HEK293 (cell line): Measurements from ENCODE around the gene PROM2.

Experiments
- CTCF ChIA-PET: fragments of 350-600 bp; formaldehyde crosslinking; extraction: SDS; loops from one replicate; lab custom pipeline; 2021; ENCODE audit warnings: antibody characterized with exemption; lab: Yijun Ruan, JAX
- POLR2A ChIA-PET: fragments of 300-600 bp; formaldehyde crosslinking; extraction: SDS; loops from one replicate; lab custom pipeline; 2020; ENCODE audit warnings: antibody characterized with exemption, inconsistent platforms; lab: Yijun Ruan, JAX
- H3K27ac ChIP-seq: fragments of 200-500 bp; sonication (Bioruptor generic); 2 replicates; pipeline ENCODE4 v1.5.1; 2014; ENCODE audit warnings: low read depth, low read length, control low read depth, inconsistent platforms; ENCODE audit errors: extremely low read depth
- H3K36me3 ChIP-seq, 2 experiments: fragments of 200-500 bp in 1 of 2; sonication (Bioruptor generic) in 1 of 2; 1 replicate in 1 of 2; 2 replicates in 1 of 2; pipeline ENCODE4 v1.5.1; 2014 to 2017; ENCODE audit warnings: inconsistent platforms in 2 of 2, low read length in 2 of 2; ENCODE audit not compliant: control insufficient read depth in 2 of 2, insufficient read depth in 1 of 2
- H3K4me1 ChIP-seq: fragments of 200-500 bp; sonication (Bioruptor generic); 2 replicates; pipeline ENCODE4 v1.5.1; 2014; ENCODE audit warnings: mild to moderate bottlenecking, low read length, inconsistent platforms; ENCODE audit not compliant: control insufficient read depth, insufficient read depth
- H3K4me3 ChIP-seq: 2 replicates; pipeline ENCODE4 v1.5.1; 2011; ENCODE audit warnings: low read depth, mild to moderate bottlenecking, control low read depth, low read length, moderate library complexity
- H3K9me3 ChIP-seq: fragments of 200-500 bp; sonication (Bioruptor generic); 2 replicates; pipeline ENCODE4 v1.5.1; 2014; ENCODE audit warnings: low read depth, low read length, inconsistent platforms; ENCODE audit not compliant: control insufficient read depth, insufficient read depth
- MYNN ChIP-seq: fragments of 450-650 bp; formaldehyde crosslinking; IDR thresholded peaks from 2 replicates; pipeline ENCODE4 v1.5.1; 2016; ENCODE audit warnings: missing biosample characterization, missing genetic modification characterization, borderline replicate concordance
- OSR2 ChIP-seq: fragments of 450-650 bp; formaldehyde crosslinking; IDR thresholded peaks from 2 replicates; pipeline ENCODE4 v1.5.1; 2016; ENCODE audit warnings: missing biosample characterization, missing genetic modification characterization
- ZBTB48 ChIP-seq: fragments of 450-650 bp; formaldehyde crosslinking; IDR thresholded peaks from 2 replicates; pipeline ENCODE4 v1.5.1; 2016; ENCODE audit warnings: missing biosample characterization, missing genetic modification characterization
- ZNF146 ChIP-seq: fragments of 450-650 bp; formaldehyde crosslinking; IDR thresholded peaks from 2 replicates; pipeline ENCODE4 v1.5.1; 2016; ENCODE audit warnings: missing biosample characterization, missing genetic modification characterization
- ZNF19 ChIP-seq: fragments of 450-650 bp; formaldehyde crosslinking; IDR thresholded peaks from 2 replicates; pipeline ENCODE4; 2016; ENCODE audit warnings: missing biosample characterization, missing genetic modification characterization, low read depth
- ZNF2 ChIP-seq: fragments of 450-650 bp; formaldehyde crosslinking; IDR thresholded peaks from 2 replicates; pipeline ENCODE4 v1.5.1; 2016; ENCODE audit warnings: missing biosample characterization, missing genetic modification characterization
- ZNF202 ChIP-seq: fragments of 450-650 bp; formaldehyde crosslinking; IDR thresholded peaks from 2 replicates; pipeline ENCODE4 v1.5.1; 2016; ENCODE audit warnings: missing biosample characterization, missing genetic modification characterization, borderline replicate concordance
- ZNF221 ChIP-seq: fragments of 450-650 bp; formaldehyde crosslinking; IDR thresholded peaks from 2 replicates; pipeline ENCODE4 v1.5.1; 2017; ENCODE audit warnings: missing biosample characterization, missing genetic modification characterization, borderline replicate concordance
- ZNF324 ChIP-seq: fragments of 450-650 bp; formaldehyde crosslinking; IDR thresholded peaks from 2 replicates; pipeline ENCODE4 v1.5.1; 2016; ENCODE audit warnings: missing biosample characterization, missing genetic modification characterization
- ZNF366 ChIP-seq: fragments of 450-650 bp; formaldehyde crosslinking; conservative IDR thresholded peaks from 2 replicates; pipeline ENCODE4 v1.5.1; 2016; ENCODE audit warnings: missing biosample characterization, missing genetic modification characterization
- ZNF37A ChIP-seq: fragments of 450-650 bp; IDR thresholded peaks from 2 replicates; pipeline ENCODE4 v1.5.1; 2018; ENCODE audit warnings: missing biosample characterization, missing genetic modification characterization
- ZNF394 ChIP-seq: fragments of 450-650 bp; formaldehyde crosslinking; IDR thresholded peaks from 2 replicates; pipeline ENCODE4 v1.5.1; 2016; ENCODE audit warnings: missing biosample characterization, missing genetic modification characterization, mild to moderate bottlenecking, moderate library complexity, borderline replicate concordance
- ZNF473 ChIP-seq: fragments of 450-650 bp; formaldehyde crosslinking; IDR thresholded peaks from 2 replicates; pipeline ENCODE4 v1.5.1; 2017; ENCODE audit warnings: missing biosample characterization, missing genetic modification characterization
- ZNF544 ChIP-seq: fragments of 450-650 bp; formaldehyde crosslinking; IDR thresholded peaks from 2 replicates; pipeline ENCODE4 v1.5.0; 2017; ENCODE audit warnings: missing biosample characterization, missing genetic modification characterization
- TF ChIP-seq, protein P1 (sequence below): IDR thresholded peaks from 2 replicates; pipeline ENCODE4 v1.6.1; 2011; ENCODE audit warnings: mild to moderate bottlenecking, low read depth, low read length, borderline replicate concordance
- TF ChIP-seq, protein P2 (sequence below): fragments of 450-650 bp; formaldehyde crosslinking; IDR thresholded peaks from 2 replicates; pipeline ENCODE4 v1.5.1; 2017; ENCODE audit warnings: missing biosample characterization, missing genetic modification characterization
- TF ChIP-seq, protein P3 (sequence below): fragments of 450-650 bp; formaldehyde crosslinking; IDR thresholded peaks from 2 replicates; pipeline ENCODE4 v1.5.1; 2016; ENCODE audit warnings: missing biosample characterization, missing genetic modification characterization
- TF ChIP-seq, protein P4 (sequence below): fragments of 450-650 bp; formaldehyde crosslinking; IDR thresholded peaks from 2 replicates; pipeline ENCODE4 v1.5.1; 2016; ENCODE audit warnings: missing biosample characterization, missing genetic modification characterization, low read depth
- TF ChIP-seq, protein P5 (sequence below): fragments of 450-650 bp; formaldehyde crosslinking; IDR thresholded peaks from 2 replicates; pipeline ENCODE4 v1.5.1; 2016; ENCODE audit warnings: missing biosample characterization, missing genetic modification characterization
- TF ChIP-seq, protein P6 (sequence below): fragments of 450-650 bp; formaldehyde crosslinking; IDR thresholded peaks from 2 replicates; pipeline ENCODE4 v1.5.1; 2016; ENCODE audit warnings: missing biosample characterization, missing genetic modification characterization, borderline replicate concordance

PROM2 gene

DNA sequence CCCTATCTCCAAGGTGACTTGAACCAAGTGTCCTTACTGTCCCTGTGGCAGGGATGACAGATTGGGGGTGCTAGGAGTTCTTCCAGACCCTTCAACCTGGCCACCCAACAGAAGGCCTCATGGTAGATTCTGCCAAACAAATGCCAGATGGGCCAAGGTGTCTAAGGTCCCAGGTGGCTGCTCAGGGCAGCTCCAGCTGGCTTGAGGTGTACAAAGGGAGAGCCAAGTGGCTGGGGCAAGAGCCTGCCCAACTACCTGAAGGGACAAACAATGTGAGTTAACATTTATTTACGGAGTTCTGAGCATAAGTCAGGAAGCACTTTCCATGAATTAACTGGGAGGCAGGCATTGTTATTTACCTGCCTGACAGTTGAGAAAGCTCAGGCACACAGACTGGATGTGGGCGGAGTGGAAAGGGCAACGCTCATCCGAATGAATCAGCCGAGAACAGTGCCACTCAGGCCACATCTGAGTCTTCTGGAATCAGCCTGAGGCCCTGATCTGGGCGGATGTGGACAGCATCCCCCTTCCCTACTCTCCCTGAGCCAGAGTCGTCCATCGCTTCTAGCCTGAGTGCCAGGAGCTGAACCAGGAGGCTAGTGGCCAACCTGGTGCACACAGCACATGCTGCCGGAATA is 18.5 kb downstream of the PROM2 start:
- no peak for TF ChIP-seq ZNF146 (tag by site-specific recombination)
- TF ChIP-seq, protein P1, sequence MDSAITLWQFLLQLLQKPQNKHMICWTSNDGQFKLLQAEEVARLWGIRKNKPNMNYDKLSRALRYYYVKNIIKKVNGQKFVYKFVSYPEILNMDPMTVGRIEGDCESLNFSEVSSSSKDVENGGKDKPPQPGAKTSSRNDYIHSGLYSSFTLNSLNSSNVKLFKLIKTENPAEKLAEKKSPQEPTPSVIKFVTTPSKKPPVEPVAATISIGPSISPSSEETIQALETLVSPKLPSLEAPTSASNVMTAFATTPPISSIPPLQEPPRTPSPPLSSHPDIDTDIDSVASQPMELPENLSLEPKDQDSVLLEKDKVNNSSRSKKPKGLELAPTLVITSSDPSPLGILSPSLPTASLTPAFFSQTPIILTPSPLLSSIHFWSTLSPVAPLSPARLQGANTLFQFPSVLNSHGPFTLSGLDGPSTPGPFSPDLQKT: no peak
- TF ChIP-seq ZNF37A (tag by site-specific recombination): no peak
- TF ChIP-seq ZNF473 (tag by site-specific recombination): no peak
- TF ChIP-seq ZNF324 (tag by site-specific recombination): no peak
- TF ChIP-seq ZNF394 (tag by site-specific recombination): no peak
- TF ChIP-seq, protein P2, sequence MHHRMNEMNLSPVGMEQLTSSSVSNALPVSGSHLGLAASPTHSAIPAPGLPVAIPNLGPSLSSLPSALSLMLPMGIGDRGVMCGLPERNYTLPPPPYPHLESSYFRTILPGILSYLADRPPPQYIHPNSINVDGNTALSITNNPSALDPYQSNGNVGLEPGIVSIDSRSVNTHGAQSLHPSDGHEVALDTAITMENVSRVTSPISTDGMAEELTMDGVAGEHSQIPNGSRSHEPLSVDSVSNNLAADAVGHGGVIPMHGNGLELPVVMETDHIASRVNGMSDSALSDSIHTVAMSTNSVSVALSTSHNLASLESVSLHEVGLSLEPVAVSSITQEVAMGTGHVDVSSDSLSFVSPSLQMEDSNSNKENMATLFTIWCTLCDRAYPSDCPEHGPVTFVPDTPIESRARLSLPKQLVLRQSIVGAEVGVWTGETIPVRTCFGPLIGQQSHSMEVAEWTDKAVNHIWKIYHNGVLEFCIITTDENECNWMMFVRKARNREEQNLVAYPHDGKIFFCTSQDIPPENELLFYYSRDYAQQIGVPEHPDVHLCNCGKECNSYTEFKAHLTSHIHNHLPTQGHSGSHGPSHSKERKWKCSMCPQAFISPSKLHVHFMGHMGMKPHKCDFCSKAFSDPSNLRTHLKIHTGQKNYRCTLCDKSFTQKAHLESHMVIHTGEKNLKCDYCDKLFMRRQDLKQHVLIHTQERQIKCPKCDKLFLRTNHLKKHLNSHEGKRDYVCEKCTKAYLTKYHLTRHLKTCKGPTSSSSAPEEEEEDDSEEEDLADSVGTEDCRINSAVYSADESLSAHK (tag by site-specific recombination): no peak
- TF ChIP-seq, all 188 proteins: peak for 0
- no peak overlapping the region for H3K27ac ChIP-seq
- CTCF ChIA-PET: interaction anchor here (0.5 to 1.1 kb wide), 2 partner anchors 9 to 15 kb away, joined by 3 read pairs; no protein-coding TSS in a partner anchor

DNA sequence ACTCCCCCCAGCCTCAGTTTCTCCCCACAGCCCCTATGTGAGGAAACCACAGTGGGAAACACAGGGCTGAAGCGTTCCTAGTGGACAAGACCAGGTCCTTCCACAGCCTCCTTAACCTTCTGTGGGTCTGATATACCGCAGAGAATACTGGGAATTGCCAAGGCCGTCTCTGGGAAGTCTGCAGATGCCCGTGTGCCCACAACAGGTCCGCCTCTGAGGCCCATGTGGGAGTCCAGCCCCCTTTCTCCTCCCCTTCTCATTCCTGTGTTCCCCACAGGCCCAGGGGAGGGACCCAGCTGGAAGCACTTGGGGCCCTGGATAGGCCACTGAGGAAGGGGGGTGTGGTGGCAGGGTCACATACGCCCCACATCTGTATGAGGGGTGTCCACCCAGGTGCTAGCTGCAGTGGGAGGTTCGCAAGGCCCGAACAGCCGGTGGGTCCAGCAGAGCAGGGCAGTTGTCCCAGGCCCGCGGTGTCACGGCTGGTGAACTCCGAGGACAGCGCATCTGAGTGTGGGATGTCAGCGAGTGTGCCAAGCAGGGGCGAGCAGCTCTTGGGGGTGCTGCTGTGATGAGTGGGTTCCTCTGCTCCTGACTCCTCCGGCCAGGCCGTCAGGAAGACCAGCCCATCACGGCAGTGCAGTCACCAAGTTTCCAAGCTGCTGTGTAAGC is 20.5 kb downstream of the PROM2 start:
- no peak overlapping the region for H3K4me3 ChIP-seq
- no peaks in the 10 kb centered on the region for H3K4me1 ChIP-seq
- CTCF ChIA-PET: no interaction called here
- no peak overlapping the region for H3K27ac ChIP-seq
- H3K36me3 ChIP-seq: no peaks in the 10 kb centered on the region
- POLR2A ChIA-PET: no interaction called here
- no peaks in the 10 kb centered on the region; the same call in 1 of the 2 replicates for H3K9me3 ChIP-seq
- TF ChIP-seq, protein P3, sequence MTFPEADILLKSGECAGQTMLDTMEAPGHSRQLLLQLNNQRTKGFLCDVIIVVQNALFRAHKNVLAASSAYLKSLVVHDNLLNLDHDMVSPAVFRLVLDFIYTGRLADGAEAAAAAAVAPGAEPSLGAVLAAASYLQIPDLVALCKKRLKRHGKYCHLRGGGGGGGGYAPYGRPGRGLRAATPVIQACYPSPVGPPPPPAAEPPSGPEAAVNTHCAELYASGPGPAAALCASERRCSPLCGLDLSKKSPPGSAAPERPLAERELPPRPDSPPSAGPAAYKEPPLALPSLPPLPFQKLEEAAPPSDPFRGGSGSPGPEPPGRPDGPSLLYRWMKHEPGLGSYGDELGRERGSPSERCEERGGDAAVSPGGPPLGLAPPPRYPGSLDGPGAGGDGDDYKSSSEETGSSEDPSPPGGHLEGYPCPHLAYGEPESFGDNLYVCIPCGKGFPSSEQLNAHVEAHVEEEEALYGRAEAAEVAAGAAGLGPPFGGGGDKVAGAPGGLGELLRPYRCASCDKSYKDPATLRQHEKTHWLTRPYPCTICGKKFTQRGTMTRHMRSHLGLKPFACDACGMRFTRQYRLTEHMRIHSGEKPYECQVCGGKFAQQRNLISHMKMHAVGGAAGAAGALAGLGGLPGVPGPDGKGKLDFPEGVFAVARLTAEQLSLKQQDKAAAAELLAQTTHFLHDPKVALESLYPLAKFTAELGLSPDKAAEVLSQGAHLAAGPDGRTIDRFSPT (tag by site-specific recombination): no peak
- TF ChIP-seq ZNF221 (tag by site-specific recombination) (no peak), ZBTB48 (no peak), ZNF19 (tag by site-specific recombination) (no peak), ZNF544 (no peak), ZNF2 (tag by site-specific recombination) (no peak), ZNF146 (tag by site-specific recombination) (no peak), OSR2 (tag by site-specific recombination) (no peak), MYNN (tag by site-specific recombination) (no peak), ZNF366 (tag by site-specific recombination) (no peak), ZNF202 (tag by site-specific recombination) (no peak)
- TF ChIP-seq, protein P4, sequence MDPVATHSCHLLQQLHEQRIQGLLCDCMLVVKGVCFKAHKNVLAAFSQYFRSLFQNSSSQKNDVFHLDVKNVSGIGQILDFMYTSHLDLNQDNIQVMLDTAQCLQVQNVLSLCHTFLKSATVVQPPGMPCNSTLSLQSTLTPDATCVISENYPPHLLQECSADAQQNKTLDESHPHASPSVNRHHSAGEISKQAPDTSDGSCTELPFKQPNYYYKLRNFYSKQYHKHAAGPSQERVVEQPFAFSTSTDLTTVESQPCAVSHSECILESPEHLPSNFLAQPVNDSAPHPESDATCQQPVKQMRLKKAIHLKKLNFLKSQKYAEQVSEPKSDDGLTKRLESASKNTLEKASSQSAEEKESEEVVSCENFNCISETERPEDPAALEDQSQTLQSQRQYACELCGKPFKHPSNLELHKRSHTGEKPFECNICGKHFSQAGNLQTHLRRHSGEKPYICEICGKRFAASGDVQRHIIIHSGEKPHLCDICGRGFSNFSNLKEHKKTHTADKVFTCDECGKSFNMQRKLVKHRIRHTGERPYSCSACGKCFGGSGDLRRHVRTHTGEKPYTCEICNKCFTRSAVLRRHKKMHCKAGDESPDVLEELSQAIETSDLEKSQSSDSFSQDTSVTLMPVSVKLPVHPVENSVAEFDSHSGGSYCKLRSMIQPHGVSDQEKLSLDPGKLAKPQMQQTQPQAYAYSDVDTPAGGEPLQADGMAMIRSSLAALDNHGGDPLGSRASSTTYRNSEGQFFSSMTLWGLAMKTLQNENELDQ (tag by site-specific recombination): no peak
- TF ChIP-seq, protein P5, sequence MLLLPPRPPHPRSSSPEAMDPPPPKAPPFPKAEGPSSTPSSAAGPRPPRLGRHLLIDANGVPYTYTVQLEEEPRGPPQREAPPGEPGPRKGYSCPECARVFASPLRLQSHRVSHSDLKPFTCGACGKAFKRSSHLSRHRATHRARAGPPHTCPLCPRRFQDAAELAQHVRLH (tag by site-specific recombination): no peak
- TF ChIP-seq, protein P6, sequence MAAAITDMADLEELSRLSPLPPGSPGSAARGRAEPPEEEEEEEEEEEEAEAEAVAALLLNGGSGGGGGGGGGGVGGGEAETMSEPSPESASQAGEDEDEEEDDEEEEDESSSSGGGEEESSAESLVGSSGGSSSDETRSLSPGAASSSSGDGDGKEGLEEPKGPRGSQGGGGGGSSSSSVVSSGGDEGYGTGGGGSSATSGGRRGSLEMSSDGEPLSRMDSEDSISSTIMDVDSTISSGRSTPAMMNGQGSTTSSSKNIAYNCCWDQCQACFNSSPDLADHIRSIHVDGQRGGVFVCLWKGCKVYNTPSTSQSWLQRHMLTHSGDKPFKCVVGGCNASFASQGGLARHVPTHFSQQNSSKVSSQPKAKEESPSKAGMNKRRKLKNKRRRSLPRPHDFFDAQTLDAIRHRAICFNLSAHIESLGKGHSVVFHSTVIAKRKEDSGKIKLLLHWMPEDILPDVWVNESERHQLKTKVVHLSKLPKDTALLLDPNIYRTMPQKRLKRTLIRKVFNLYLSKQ (tag by site-specific recombination): no peak

More for the DNA sequence above, 18.5 kb downstream of the PROM2 start:
- POLR2A ChIA-PET: no interaction called here
- H3K4me1 ChIP-seq: no peaks in the 10 kb centered on the region
- no peaks in the 10 kb centered on the region; the same call in 1 of the 2 replicates for H3K9me3 ChIP-seq
- H3K36me3 ChIP-seq: no peaks in the 10 kb centered on the region
- H3K4me3 ChIP-seq: no peak overlapping the region
